COLO829 (cell line): ENCODE measurements around the gene RCOR3.
A peak's percentile ranks its signal among the peaks of the same experiment; 100 is the strongest.
"Not testable (repeated sequence)": the region's sequence is repeated elsewhere in the genome, so short reads cannot be mapped to it uniquely, and the experiment has no call there.

Experiments used
- DNase-seq: peaks from one replicate; pipeline ENCODE4 v3.0.0; 2012; ENCODE audit warnings: low spot score

The RCOR3 gene

DNA sequence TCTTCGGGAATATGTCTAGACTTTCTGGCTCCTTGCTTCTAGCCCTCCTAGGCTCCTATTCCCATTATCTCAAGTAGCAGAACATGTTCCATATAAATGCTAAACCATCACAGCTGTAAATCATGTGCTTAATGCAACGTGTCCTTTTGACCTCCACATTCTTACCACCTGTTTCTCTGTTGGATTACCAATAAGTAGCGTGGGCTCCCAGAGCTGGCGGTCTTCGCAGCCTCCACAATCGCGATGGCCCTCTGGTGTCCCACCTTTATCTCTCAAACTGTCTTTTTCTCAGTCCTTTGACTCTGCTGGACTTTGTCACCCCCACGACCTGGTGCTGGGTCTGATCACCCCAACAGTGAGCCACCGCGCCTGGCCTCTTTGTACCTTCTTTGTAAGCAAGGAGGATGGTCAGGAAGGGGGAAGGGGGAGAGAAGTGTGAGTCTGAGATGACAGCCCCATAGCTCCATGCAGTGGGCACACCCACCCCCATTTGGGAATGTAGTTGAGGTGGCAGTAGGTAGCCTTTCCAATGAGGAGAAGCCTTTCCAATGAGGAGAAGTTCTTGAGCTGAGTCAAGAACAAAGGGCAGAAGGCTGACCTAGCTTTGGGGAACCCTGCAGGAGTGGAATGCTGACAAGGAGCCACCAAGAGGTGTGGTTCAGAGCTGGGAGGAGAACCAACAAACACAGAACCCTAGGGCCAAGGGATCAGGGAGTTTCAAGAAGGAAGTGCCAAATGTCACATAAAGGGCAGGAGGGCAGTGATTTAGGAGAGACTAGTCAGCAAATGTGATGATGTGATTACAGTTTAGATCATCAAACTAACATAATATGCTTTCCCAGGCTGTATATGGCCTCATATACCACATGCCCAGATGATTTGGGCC is 81.7 kb downstream of the RCOR3 start:
- no peak for DNase-seq

DNA sequence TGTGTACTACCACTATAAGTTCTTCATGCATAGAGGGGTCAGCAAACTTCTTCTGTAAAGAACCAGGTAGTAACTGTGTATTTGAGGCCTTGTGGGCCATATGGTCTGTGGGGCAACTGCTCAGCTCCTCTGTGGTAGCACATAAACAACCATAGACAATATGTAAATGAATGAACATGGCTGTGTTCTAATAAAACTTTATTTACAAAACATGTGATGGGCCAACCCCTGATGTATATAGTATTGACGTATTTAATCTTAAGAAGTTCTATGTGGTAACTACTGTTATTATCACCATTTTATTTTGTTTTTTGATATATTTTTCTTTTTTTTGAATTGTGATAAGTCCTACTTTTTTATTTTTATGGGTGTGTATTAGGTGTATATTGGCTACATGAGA is 82.8 kb downstream of the RCOR3 start:
- no peak for DNase-seq

- no peak for DNase-seq
Observed at GRCh38 chr1:211343607-211344006, 84.4 kb downstream of the RCOR3 start.

DNA sequence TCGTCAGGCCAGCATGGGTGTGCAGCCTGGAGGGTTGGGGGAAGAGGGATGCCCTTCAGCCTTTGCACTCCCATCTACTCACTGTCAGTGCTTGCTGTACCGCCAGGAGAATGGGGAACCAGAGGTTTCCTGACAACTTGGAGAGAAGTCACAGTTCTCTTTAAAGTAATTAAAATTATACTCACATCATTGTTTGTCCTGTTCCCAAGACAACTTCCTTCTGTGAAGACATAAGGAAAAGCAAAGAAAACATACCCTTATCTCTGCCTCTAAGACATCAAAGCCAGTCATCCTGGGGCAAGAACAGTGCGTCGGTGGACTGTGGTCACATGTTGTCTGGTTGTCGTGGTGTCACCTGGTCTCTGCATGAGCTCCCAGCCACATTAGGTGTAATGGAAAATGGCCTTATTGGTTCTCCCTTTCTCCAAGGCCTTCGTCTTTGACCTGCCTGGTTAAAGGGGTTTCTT is 85.0 kb downstream of the RCOR3 start:
- DNase-seq = no peak

DNA sequence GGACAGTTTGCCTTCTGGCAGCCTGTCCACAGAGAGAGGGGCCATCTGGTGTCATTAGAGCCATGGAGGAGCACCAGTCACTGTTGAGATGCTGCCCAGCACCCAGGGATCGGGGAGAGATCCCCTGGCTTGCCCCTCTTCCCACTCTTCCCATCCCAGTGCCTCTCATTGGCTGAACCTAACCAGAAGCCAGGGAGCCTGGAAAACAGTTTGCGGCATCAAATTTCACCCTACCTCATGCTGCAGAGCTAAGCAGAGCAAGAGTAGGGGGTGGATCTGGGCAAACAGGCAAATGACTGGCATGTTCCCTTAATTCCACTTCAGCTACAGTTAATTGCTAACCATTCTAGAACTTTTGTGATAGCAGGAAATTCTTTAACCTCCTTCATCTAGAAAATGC is 86.6 kb downstream of the RCOR3 start:
- DNase-seq = no peak

DNA sequence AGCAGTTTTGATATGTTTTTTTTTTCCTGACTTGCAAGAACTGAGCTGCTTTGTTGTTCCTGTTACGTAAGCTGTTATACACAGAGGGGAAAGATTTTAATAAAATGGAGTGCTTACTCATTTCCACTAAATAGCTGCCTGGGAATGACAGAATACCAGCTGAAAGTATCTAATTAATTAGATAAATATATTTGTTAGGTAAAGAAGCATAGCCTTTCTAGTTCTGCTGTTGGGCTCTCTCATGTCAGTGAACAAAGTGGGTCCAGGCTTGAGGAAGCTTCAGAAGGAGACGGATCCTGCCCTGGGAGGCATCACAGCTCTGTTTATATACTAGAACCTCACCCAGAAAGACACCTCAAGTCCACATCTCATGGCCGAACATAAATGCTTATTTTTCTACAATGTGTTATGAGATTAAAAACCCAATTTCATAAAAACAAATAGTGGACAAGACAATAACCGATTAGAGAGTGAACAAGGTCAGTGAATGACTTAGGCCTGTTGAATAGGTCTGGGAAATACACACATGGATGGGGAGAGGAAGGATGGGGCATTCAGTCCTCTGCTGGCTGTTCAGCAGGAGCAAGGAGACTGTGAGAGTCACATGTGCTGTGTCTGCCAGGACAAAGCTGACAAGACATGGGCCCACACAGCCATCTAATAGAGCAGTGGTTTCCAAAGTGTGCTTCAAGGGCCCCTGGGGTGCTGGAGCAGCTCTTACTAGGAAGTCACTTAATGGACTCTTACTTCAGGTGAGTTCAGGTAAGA is 88.1 kb downstream of the RCOR3 start:
- DNase-seq = no peak

DNA sequence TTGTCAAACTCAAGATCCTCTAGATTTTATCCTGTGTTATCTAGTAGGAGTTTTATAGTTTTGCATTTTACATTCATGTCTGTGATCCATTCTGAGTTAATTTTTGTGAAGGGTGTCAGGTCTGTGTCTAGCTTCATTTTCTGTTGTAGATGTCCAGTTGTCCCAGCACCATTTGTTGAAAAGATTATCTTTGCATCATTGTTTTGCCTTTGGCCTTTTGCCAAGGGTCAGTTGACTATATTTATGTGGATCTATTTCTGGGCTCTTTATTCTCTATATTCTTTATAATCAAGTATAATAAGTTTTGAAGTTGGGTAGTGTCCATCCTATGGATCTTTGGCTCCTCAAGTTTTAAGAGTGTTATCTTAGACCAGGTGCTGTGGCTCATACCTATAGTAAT is 89.4 kb downstream of the RCOR3 start:
- no peak for DNase-seq

DNA sequence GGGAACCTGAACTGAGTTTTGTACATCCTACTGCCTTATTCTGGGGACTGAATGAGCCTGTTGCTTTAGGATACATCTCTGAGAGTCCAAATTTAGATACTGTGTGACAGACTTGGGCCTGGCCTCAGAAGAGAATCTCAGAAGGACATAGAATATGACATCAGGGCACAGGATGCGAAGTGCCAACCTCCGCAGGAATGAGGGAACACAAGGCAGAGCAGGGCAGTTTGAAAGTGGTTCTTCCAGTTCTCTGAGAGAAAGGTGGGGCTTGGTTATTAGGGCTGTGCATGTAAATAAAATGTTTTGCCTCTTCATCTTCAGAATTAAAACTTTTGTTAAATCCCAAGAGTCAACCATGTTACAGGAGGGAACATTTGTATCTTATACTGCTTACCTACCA is 90.6 kb downstream of the RCOR3 start:
- DNase-seq = no peak

DNA sequence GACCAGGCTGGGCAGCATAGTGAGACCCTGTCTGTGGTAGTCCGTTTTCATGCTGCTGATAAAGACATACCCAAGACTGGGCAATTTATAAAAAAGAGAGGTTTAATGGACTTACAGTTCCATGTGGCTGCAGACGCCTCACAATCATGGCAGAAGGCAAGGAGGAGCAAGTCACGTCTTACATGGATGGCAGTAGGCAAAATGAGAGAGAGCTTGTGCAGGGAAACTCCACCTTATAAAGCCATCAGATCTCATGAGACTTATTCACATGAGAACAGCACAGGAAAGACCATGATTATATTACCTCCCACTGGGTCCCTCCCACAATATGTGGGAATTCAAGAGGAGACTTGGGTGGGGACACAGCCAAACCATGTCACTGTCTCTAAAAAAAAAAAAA is 92.9 kb downstream of the RCOR3 start:
- DNase-seq = not testable (repeated sequence)

GRCh38 chr1:211352465-211352864 is 93.3 kb downstream of the RCOR3 start:
- DNase-seq = no peak

DNA sequence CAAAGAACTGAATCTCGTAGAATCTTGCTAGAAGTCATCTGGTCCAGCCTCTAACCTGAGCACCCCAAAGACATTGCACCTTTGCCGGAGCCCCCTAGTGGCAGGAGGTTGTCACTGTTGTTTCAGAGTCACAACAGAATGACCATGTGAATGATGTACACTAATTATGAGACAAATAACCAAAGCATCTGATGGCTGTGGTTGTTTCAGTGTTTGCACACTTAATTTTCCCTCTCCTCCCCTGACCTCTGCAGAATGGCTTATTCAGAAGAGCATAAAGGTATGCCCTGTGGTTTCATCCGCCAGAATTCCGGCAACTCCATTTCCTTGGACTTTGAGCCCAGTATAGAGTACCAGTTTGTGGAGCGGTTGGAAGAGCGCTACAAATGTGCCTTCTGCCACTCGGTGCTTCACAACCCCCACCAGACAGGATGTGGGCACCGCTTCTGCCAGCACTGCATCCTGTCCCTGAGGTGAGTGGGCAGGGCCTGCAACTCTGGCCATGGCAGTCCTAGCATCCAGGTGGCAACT is 93.9 kb downstream of the RCOR3 start:
- DNase-seq = peak; percentile 26

GRCh38 chr1:211353562-211354212 is 94.5 kb downstream of the RCOR3 start:
- no peak for DNase-seq

GRCh38 chr1:211355873-211356272 is 96.7 kb downstream of the RCOR3 start:
- DNase-seq = no peak

GRCh38 chr1:211356723-211357407 is 97.7 kb downstream of the RCOR3 start:
- peak; percentile 74 for DNase-seq

DNA sequence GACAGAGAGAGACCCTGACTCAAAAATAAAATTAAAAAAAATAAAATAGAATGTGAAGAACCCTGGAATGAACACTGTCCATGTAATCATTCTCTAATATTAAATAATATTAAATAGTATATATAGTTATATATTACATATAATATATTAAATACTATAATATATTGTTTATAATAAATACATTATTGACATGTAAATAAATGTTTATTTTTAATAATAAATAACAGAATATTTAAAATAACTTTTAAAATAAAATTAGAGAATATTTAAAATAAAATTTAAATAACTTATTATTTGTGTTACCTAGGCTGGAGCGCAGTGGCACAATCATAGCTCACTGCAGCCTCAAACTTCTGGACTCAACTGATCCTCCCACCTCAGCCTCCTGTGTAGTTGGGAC is 99.5 kb downstream of the RCOR3 start:
- no peak for DNase-seq

GRCh38 chr1:211359876-211360275 is 100.7 kb downstream of the RCOR3 start:
- no peak for DNase-seq

GRCh38 chr1:211361202-211361601 is 102.0 kb downstream of the RCOR3 start:
- no peak for DNase-seq
